ENCODE measurements around the gene SPOP. TPM values are rescaled to one million over a fixed set of nuclear protein-coding genes. Genes with fewer than 3 reads are reported as not detected.

SPOP gene
- total and polyA plus RNA-seq, 7 donors: 31.2 to 64.9 (median 47.3) TPM

- H3K4me1 ChIP-seq: peaks cover 86% of the 10 kb centered on the region
- no peak for ATAC-seq
- intact Hi-C loops (cut with DNase I): no loop called here
Measured at GRCh38 chr17:49631496-49631895, 46.4 kb downstream of the SPOP start.

GRCh38 chr17:49630113-49630900 is 47.6 kb downstream of the SPOP start:
- H3K9me3 ChIP-seq: no peaks in the 10 kb centered on the region
- DNase-seq: no peak
- no peak overlapping the region for H3K4me3 ChIP-seq
- H3K27ac ChIP-seq: peak overlapping the region; percentile 25
- no peak for ATAC-seq
- intact Hi-C loops (cut with DNase I): no loop called here
- no peak for TF ChIP-seq CTCF (IDR thresholded peaks at IDR 0.05)
- H3K27me3 ChIP-seq (ENCODE audit: insufficient read depth in 3 of 3, low read length in 2 of 3): no peaks in the 10 kb centered on the region
- H3K4me1 ChIP-seq: peaks cover 91% of the 10 kb centered on the region
- 51 to 67% (median 55%) methylated on average over 6 of the region's 6 CpGs for WGBS, 3 donors
- peaks cover 0 to 4% of the 10 kb centered on the region in 2 donors for H3K36me3 ChIP-seq (ENCODE audit: insufficient read depth in 1 of 2, low read depth in 1 of 2)

More at GRCh38 chr17:49631496-49631895, 46.4 kb downstream of the SPOP start:
- no peak for TF ChIP-seq CTCF (IDR thresholded peaks at IDR 0.05)
- H3K27me3 ChIP-seq (ENCODE audit: insufficient read depth in 3 of 3, low read length in 2 of 3): no peaks in the 10 kb centered on the region
- WGBS, 3 donors: 84 to 99% (median 97%) methylated on average over 1 of the region's 1 CpG
- no peak for DNase-seq
- no peak overlapping the region for H3K4me3 ChIP-seq
- H3K27ac ChIP-seq: peak overlapping the region; percentile 71
- no peaks in the 10 kb centered on the region for H3K36me3 ChIP-seq (ENCODE audit: insufficient read depth in 1 of 2, low read depth in 1 of 2)
- no peaks in the 10 kb centered on the region for H3K9me3 ChIP-seq

- intact Hi-C loops (cut with DNase I): no loop called here
- H3K27me3 ChIP-seq (ENCODE audit: insufficient read depth in 3 of 3, low read length in 2 of 3): no peaks in the 10 kb centered on the region
- H3K4me3 ChIP-seq: peak overlapping the region; percentile 5
- no peak for TF ChIP-seq CTCF (IDR thresholded peaks at IDR 0.05)
- H3K9me3 ChIP-seq: no peaks in the 10 kb centered on the region
- H3K27ac ChIP-seq: peak overlapping the region; percentile 25
- H3K36me3 ChIP-seq (ENCODE audit: insufficient read depth in 1 of 2, low read depth in 1 of 2): peaks cover 0 to 4% of the 10 kb centered on the region in 2 donors
- DNase-seq: no peak
- H3K4me1 ChIP-seq: peaks cover 89% of the 10 kb centered on the region
- no peak for ATAC-seq
Measured at GRCh38 chr17:49629447-49629846, 48.5 kb downstream of the SPOP start.

- DNase-seq (no peak), ATAC-seq (peak in 3 of 4 donors; percentile 53 to 68 (median 57))
- Histone ChIP-seq H3K9me3 (no peaks in the 10 kb centered on the region), H3K27me3 (ENCODE audit: insufficient read depth in 3 of 3, low read length in 2 of 3) (no peaks in the 10 kb centered on the region), H3K36me3 (ENCODE audit: insufficient read depth in 1 of 2, low read depth in 1 of 2) (peaks cover 7 to 35% of the 10 kb centered on the region in 2 donors), H3K27ac (no peak overlapping the region), H3K4me1 (peaks cover 60% of the 10 kb centered on the region), H3K4me3 (no peak overlapping the region)
- no peak for TF ChIP-seq CTCF (IDR thresholded peaks at IDR 0.05)
- intact Hi-C loops (cut with DNase I): loop anchor here in 1 of 2 donors (5.0 kb wide), 1 partner anchor 52 kb away; the partner anchor contains the start of gene SPOP
- WGBS, 3 donors: 37 to 52% (median 40%) methylated on average over 3 of the region's 3 CpGs
Measured at GRCh38 chr17:49624896-49625295, 53.0 kb downstream of the SPOP start.
